Stimulated activated CD4-positive, alpha-beta T cell treated with anti-CD3 and anti-CD28 coated beads, TNF-alpha, amount 100 ng/mL, for 48 hours (primary cell): ENCODE data around the gene CCDC66.

Source experiments
- DNase-seq, 3 donors: peaks; one replicate each; pipeline ENCODE4 v3.0.0-alpha.2; 2020; ENCODE audit warnings: low read depth in 3 of 3

The CCDC66 gene

GRCh38 chr3:56621681-56622080 lies 64.7 kb downstream of the CCDC66 start:
- DNase-seq: no peak

GRCh38 chr3:56622381-56622780 lies 65.4 kb downstream of the CCDC66 start:
- DNase-seq: no peak

- no peak for DNase-seq
These were observed 67.8 kb downstream of the CCDC66 start for GRCh38 chr3:56624725-56625124.

GRCh38 chr3:56629047-56629446 lies 72.1 kb downstream of the CCDC66 start:
- DNase-seq: no peak

GRCh38 chr3:56629451-56629850 lies 72.5 kb downstream of the CCDC66 start:
- DNase-seq: no peak

- no peak for DNase-seq
These were observed 74.0 kb downstream of the CCDC66 start for GRCh38 chr3:56630966-56631365.

GRCh38 chr3:56633181-56633580 lies 76.2 kb downstream of the CCDC66 start:
- no peak for DNase-seq

- no peak for DNase-seq
These were observed 76.9 kb downstream of the CCDC66 start for GRCh38 chr3:56633602-56634535.

GRCh38 chr3:56645407-56645806 lies 88.4 kb downstream of the CCDC66 start:
- no peak for DNase-seq

- DNase-seq: no peak
These were observed 97.5 kb downstream of the CCDC66 start for GRCh38 chr3:56654460-56654859.

- DNase-seq: no peak
These were observed 98.7 kb downstream of the CCDC66 start for GRCh38 chr3:56655709-56656108.

GRCh38 chr3:56664823-56665222 lies 107.8 kb downstream of the CCDC66 start:
- DNase-seq: no peak

- no peak for DNase-seq
These were observed 111.1 kb downstream of the CCDC66 start for GRCh38 chr3:56667973-56668579.
